B cell (primary cell): ENCODE measurements around the gene MRTFA.

Experiments used
- EZH2 ChIP-seq: IDR thresholded peaks from 2 replicates; pipeline ENCODE4 v1.6.1; 2012; ENCODE audit warnings: borderline replicate concordance, low read depth, mild to moderate bottlenecking, moderate library complexity, low read length; ENCODE audit not compliant: insufficient read depth, poor library complexity, severe bottlenecking
- TF ChIP-seq, protein P1 (sequence below): fragments of 200-600 bp; IDR thresholded peaks from one replicate; pipeline ENCODE4 v1.8.0; 2022; ENCODE audit warnings: antibody characterized with exemption, mild to moderate bottlenecking

DNA sequence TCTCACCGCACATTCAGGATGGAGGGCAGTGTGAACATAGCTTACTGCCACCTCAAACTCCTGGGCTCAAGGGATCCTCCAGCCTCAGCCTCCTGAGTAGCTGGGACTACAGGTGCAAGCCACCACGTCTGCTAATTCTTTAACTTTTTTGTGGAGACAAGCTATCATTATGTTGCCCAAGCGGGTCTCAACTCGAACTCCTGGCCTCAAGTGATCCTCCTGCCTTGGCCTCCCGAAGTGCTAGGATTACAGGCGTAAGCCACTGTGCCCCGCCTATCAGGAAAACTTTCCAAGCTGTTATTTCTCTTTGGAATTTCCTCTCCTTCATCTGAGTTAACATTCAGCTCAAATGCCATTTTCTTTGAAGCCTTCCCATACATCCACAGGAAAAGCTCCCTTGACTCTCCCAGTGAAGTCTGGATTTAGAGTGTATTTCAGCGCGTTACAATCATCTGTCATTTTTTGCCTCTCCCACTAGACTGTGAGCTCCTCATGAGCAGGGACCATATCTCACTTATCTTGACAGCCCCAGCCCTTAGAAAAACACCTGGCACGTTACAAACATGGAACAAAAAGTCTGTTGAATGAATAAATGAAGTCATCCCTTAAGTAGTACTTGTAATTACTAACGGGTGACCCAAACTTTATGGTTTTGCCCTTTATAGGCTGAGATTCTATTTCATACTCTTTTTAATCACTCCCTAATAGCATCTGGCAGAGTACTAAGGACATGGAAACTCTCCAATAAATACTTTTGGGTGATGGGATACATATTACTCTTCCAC is 2.2 kb downstream of the MRTFA start:
- no peak for TF ChIP-seq EZH2
- TF ChIP-seq, protein P1, sequence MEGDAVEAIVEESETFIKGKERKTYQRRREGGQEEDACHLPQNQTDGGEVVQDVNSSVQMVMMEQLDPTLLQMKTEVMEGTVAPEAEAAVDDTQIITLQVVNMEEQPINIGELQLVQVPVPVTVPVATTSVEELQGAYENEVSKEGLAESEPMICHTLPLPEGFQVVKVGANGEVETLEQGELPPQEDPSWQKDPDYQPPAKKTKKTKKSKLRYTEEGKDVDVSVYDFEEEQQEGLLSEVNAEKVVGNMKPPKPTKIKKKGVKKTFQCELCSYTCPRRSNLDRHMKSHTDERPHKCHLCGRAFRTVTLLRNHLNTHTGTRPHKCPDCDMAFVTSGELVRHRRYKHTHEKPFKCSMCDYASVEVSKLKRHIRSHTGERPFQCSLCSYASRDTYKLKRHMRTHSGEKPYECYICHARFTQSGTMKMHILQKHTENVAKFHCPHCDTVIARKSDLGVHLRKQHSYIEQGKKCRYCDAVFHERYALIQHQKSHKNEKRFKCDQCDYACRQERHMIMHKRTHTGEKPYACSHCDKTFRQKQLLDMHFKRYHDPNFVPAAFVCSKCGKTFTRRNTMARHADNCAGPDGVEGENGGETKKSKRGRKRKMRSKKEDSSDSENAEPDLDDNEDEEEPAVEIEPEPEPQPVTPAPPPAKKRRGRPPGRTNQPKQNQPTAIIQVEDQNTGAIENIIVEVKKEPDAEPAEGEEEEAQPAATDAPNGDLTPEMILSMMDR: no peak
